OCI-LY1 (cell line): ENCODE data around the gene SMCO2.

ENCODE experiments used
- EZH2 ChIP-seq: fragments of 200-600 bp; sonication (generic), shearing (Covaris generic); IDR thresholded peaks from 2 replicates; pipeline ENCODE4 v1.8.0; 2017; ENCODE audit warnings: borderline replicate concordance, mixed run types, mild to moderate bottlenecking, antibody characterized with exemption, low read length, moderate library complexity, mixed read lengths
- TF ChIP-seq, protein P1 (sequence below): fragments of 200-600 bp; sonication (generic), shearing (Covaris generic); IDR thresholded peaks from 2 replicates; pipeline ENCODE4 v1.5.1; 2017; ENCODE audit warnings: mild to moderate bottlenecking, antibody characterized with exemption, low read length, moderate library complexity, mixed read lengths

DNA sequence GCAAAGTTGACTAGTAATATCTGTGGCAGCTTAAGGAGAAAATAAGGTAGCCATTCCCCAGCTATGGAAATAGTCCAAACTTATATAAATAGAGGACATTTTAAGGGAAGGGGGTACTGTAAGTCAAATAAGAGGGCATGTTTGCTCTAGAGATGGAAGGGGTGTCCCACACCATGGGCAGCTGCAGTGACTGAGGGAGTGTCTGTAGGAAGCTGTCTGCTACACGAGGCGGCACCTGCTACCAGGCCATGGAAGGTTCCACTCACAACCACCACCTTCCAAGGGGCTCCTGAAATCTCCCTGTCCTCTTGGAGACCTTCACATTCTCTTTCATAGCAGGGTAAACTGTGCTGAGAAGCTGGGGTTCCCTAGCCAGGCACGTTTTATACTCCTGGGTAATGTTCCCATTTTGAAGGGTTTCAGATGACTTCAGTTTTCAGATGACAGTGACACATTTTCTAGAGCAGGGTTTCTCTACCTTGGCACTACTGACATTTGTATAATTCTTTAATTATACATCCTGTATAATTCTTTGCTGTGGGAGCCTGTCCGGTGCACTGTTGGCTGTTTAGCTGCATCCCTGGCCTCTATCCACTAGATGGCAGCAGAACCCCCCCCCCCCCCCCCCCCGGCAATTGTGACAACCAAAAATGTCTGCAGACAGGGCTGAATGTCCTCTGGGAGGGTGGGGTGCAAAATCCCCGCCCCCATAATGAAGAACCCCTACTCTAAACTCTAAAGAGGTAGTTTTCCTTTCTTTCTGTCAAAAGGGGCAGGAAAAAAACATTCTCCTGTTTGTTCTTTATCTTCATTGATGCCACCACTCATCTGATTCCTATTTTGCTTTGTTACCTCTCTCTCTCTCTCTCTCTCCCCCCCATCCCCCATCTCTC is 11.6 kb upstream of the SMCO2 start:
- TF ChIP-seq, protein P1, sequence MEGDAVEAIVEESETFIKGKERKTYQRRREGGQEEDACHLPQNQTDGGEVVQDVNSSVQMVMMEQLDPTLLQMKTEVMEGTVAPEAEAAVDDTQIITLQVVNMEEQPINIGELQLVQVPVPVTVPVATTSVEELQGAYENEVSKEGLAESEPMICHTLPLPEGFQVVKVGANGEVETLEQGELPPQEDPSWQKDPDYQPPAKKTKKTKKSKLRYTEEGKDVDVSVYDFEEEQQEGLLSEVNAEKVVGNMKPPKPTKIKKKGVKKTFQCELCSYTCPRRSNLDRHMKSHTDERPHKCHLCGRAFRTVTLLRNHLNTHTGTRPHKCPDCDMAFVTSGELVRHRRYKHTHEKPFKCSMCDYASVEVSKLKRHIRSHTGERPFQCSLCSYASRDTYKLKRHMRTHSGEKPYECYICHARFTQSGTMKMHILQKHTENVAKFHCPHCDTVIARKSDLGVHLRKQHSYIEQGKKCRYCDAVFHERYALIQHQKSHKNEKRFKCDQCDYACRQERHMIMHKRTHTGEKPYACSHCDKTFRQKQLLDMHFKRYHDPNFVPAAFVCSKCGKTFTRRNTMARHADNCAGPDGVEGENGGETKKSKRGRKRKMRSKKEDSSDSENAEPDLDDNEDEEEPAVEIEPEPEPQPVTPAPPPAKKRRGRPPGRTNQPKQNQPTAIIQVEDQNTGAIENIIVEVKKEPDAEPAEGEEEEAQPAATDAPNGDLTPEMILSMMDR: peak; percentile 55
- no peak for TF ChIP-seq EZH2
